ENCODE measurements around the gene NMRK2. TPM values are rescaled to one million over a fixed set of nuclear protein-coding genes. Genes with fewer than 3 reads are reported as not detected.

NMRK2 gene
- total and polyA plus RNA-seq, 2 of the 13 experiments (the other 11 are each of a cell fraction or from before 2014, with no cell fraction given): not detected

DNA sequence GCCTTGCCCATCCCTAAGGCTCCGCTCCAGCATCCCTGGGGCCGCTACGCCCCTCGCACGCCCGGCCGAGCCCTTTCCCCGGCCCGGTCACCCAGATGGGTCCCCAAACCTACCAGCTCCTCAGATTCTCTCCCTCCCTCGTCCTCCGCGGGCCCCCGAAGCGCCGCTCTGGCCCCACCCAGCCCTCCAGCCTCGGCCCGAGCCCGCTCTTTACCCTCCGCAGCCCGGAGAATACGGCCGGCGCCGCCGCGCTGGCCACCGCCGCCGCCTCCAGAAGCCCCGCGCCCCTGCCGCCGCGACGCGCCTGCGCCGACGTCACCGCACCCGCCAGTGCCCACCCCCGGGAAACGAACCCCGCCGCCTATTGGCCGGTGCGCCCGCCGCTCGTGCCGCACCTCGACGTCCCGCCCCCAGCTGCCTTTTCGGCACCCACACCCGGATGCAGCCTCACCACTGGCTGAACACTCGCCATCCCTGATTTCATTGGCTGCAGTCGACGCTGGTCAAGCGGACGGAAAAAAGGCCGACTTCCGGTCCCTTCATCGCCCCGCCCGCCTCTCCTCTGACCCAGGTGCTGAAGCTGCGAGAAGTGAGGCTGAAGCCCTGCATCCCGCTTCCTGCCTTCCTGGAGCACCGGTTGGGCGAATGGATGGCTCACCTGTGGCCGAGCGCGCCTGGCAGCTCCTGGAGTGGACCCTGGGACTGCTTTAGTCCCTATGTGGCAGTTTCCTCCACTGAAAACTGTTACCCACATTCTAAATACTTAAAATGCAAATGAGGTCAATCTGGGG, 38.1 kb downstream of the NMRK2 start, which contains the start of gene DAPK3 (continued):
- TF ChIP-seq TCF12 (IDR thresholded peaks at IDR 0.05) (no peak), TCF12 (CRISPR knock-in tag; IDR thresholded peaks at IDR 0.05) (no peak), ZNF790 (CRISPR knock-in tag; IDR thresholded peaks at IDR 0.05; ENCODE audit: borderline replicate concordance) (no peak), ZNF33A (CRISPR knock-in tag; IDR thresholded peaks at IDR 0.05; ENCODE audit: borderline replicate concordance) (no peak), NR3C1 (CRISPR knock-in tag; IDR thresholded peaks at IDR 0.05) (no peak), NFE2L1 (CRISPR knock-in tag; IDR thresholded peaks at IDR 0.05; ENCODE audit: borderline replicate concordance) (no peak), ZNF30 (CRISPR knock-in tag; IDR thresholded peaks at IDR 0.05) (no peak), ZNF207 (IDR thresholded peaks at IDR 0.05; ENCODE audit: borderline replicate concordance) (no peak), MTA3 (CRISPR knock-in tag; IDR thresholded peaks at IDR 0.05) (no peak), FOXK2 (IDR thresholded peaks at IDR 0.05) (no peak), ZFP37 (CRISPR knock-in tag; IDR thresholded peaks at IDR 0.05; ENCODE audit: borderline replicate concordance) (no peak), JDP2 (CRISPR knock-in tag; IDR thresholded peaks at IDR 0.05; ENCODE audit: borderline replicate concordance) (no peak), MYNN (CRISPR knock-in tag; IDR thresholded peaks at IDR 0.05; ENCODE audit: low read depth) (no peak), SMARCE1 (IDR thresholded peaks at IDR 0.05; ENCODE audit: borderline replicate concordance) (no peak), JARID2 (CRISPR knock-in tag; IDR thresholded peaks at IDR 0.05; ENCODE audit: insufficient replicate concordance) (no peak), HOXD1 (CRISPR knock-in tag; IDR thresholded peaks at IDR 0.05) (no peak), DMAP1 (CRISPR knock-in tag; IDR thresholded peaks at IDR 0.05) (0 out of 2 replicates have a peak, but pooled peaks have one; percentile 44), RBAK (CRISPR knock-in tag; IDR thresholded peaks at IDR 0.05) (no peak), NFRKB (IDR thresholded peaks at IDR 0.05) (no peak), ZBTB42 (CRISPR knock-in tag; IDR thresholded peaks at IDR 0.05) (no peak), EHMT2 (IDR thresholded peaks at IDR 0.05; ENCODE audit: borderline replicate concordance, low read depth, low read length) (no peak), ZNF552 (CRISPR knock-in tag; IDR thresholded peaks at IDR 0.05; ENCODE audit: borderline replicate concordance) (no peak), ZNF644 (CRISPR knock-in tag; IDR thresholded peaks at IDR 0.05; ENCODE audit: low read depth) (no peak), TP53 (CRISPR knock-in tag; conservative IDR thresholded peaks at IDR 0.05) (no peak), ZNF788 (CRISPR knock-in tag; IDR thresholded peaks at IDR 0.05; ENCODE audit: borderline replicate concordance) (peak; percentile 32; the same call in 1 of the 2 replicates), ATRX (CRISPR knock-in tag; IDR thresholded peaks at IDR 0.05; ENCODE audit: borderline replicate concordance) (no peak), ZFYVE20 (CRISPR knock-in tag; IDR thresholded peaks at IDR 0.05; ENCODE audit: borderline replicate concordance, low read depth) (no peak), ISX (CRISPR knock-in tag; conservative IDR thresholded peaks at IDR 0.05) (no peak), TBX3 (IDR thresholded peaks at IDR 0.05; ENCODE audit: borderline replicate concordance) (peak; percentile 88), FOXA3 (CRISPR knock-in tag; IDR thresholded peaks at IDR 0.05) (no peak)
- TF ChIP-seq, protein P1, sequence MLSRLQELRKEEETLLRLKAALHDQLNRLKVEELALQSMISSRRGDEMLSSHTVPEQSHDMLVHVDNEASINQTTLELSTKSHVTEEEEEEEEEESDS (CRISPR knock-in tag; IDR thresholded peaks at IDR 0.05; ENCODE audit: borderline replicate concordance): no peak
- TF ChIP-seq, protein P2, sequence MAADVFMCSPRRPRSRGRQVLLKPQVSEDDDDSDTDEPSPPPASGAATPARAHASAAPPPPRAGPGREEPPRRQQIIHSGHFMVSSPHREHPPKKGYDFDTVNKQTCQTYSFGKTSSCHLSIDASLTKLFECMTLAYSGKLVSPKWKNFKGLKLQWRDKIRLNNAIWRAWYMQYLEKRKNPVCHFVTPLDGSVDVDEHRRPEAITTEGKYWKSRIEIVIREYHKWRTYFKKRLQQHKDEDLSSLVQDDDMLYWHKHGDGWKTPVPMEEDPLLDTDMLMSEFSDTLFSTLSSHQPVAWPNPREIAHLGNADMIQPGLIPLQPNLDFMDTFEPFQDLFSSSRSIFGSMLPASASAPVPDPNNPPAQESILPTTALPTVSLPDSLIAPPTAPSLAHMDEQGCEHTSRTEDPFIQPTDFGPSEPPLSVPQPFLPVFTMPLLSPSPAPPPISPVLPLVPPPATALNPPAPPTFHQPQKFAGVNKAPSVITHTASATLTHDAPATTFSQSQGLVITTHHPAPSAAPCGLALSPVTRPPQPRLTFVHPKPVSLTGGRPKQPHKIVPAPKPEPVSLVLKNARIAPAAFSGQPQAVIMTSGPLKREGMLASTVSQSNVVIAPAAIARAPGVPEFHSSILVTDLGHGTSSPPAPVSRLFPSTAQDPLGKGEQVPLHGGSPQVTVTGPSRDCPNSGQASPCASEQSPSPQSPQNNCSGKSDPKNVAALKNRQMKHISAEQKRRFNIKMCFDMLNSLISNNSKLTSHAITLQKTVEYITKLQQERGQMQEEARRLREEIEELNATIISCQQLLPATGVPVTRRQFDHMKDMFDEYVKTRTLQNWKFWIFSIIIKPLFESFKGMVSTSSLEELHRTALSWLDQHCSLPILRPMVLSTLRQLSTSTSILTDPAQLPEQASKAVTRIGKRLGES (CRISPR knock-in tag; IDR thresholded peaks at IDR 0.05; ENCODE audit: borderline replicate concordance): no peak
